Fibroblast of lung (primary cell): ENCODE results near the gene PHEX.

Source experiments
- EZH2 ChIP-seq: IDR thresholded peaks from 2 replicates; pipeline ENCODE4 v1.5.1; 2012; ENCODE audit warnings: low read length, control low read depth, mild to moderate bottlenecking; ENCODE audit errors: missing control alignments
- TF ChIP-seq, protein P1 (sequence below), 2 donors: IDR thresholded peaks in 1 of 2; conservative IDR thresholded peaks in 1 of 2; 1 replicate in 1 of 2; 2 replicates in 1 of 2; pipeline ENCODE4 v1.5.1; 2011 to 2012; ENCODE audit warnings: low read length in 2 of 2, control low read depth in 1 of 2, inconsistent platforms in 1 of 2, low read depth in 1 of 2, mild to moderate bottlenecking in 1 of 2

- TF ChIP-seq, protein P1, sequence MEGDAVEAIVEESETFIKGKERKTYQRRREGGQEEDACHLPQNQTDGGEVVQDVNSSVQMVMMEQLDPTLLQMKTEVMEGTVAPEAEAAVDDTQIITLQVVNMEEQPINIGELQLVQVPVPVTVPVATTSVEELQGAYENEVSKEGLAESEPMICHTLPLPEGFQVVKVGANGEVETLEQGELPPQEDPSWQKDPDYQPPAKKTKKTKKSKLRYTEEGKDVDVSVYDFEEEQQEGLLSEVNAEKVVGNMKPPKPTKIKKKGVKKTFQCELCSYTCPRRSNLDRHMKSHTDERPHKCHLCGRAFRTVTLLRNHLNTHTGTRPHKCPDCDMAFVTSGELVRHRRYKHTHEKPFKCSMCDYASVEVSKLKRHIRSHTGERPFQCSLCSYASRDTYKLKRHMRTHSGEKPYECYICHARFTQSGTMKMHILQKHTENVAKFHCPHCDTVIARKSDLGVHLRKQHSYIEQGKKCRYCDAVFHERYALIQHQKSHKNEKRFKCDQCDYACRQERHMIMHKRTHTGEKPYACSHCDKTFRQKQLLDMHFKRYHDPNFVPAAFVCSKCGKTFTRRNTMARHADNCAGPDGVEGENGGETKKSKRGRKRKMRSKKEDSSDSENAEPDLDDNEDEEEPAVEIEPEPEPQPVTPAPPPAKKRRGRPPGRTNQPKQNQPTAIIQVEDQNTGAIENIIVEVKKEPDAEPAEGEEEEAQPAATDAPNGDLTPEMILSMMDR (conservative IDR thresholded peaks at IDR 0.05 in 1 of 2, IDR thresholded peaks at IDR 0.05 in 1 of 2; ENCODE audit: low read depth in 1 of 2, low read length in 2 of 2) = no peak
- no peak for TF ChIP-seq EZH2
Observed at GRCh38 chrX:22148565-22148964, 116.4 kb downstream of the PHEX start.
